IMR-90 (cell line): ENCODE data around the gene LENG9. TPM values are rescaled to one million over a fixed set of nuclear protein-coding genes. Genes with fewer than 3 reads are reported as not detected.

Experiments
- ATAC-seq: fragments of 200-7000 bp; cut with Tn5 transposase; 2 replicates; pipeline ENCODE4 v1.9.1; 2020; ENCODE audit warnings: low read depth, mild to moderate bottlenecking, moderate library complexity
- BruUV-seq: library from RNA; stranded (reverse); fragments of 400-500 nt; replicated peaks from 2 replicates; lab custom pipeline; 2021; lab: Mats Ljungman, UMichigan
- CTCF ChIA-PET: fragments of 300-600 bp; formaldehyde crosslinking; extraction: SDS; loops from one replicate; lab custom pipeline; 2021; ENCODE audit warnings: antibody characterized with exemption; lab: Yijun Ruan, JAX
- POLR2A ChIA-PET: fragments of 300-600 bp; sonication (Branson Sonifier 250); formaldehyde crosslinking; loops from one replicate; lab custom pipeline; 2022; ENCODE audit warnings: antibody characterized with exemption; ENCODE audit not compliant: unreplicated experiment; lab: Charles Lee
- DNase-seq: peaks from one replicate; pipeline ENCODE4 v3.0.0; 2013
- H2AFZ ChIP-seq: replicated peaks from 2 replicates; pipeline ENCODE3; 2013; ENCODE audit warnings: low read length, mild to moderate bottlenecking; ENCODE audit not compliant: poor library complexity
- H2AK5ac ChIP-seq: 2 replicates; pipeline ENCODE4 v1.6.1; 2013; ENCODE audit warnings: low read depth, low read length, inconsistent platforms
- H2AK9ac ChIP-seq: replicated peaks from 2 replicates; pipeline ENCODE3; 2013; ENCODE audit warnings: mild to moderate bottlenecking, low read depth, low read length, moderate library complexity; ENCODE audit not compliant: poor library complexity
- H2BK120ac ChIP-seq: 2 replicates; pipeline ENCODE4 v1.6.1; 2013; ENCODE audit warnings: low read depth, low read length, inconsistent platforms
- H2BK15ac ChIP-seq: 3 replicates; pipeline ENCODE4 v1.6.1; 2013; ENCODE audit warnings: low read depth, low read length, inconsistent platforms
- H2BK20ac ChIP-seq: 2 replicates; pipeline ENCODE4 v1.6.1; 2013; ENCODE audit warnings: low read depth, mild to moderate bottlenecking, inconsistent platforms, low read length, moderate library complexity
- H2BK5ac ChIP-seq: 2 replicates; pipeline ENCODE4 v1.6.1; 2013; ENCODE audit warnings: mild to moderate bottlenecking, low read depth, low read length, inconsistent platforms; ENCODE audit not compliant: poor library complexity, severe bottlenecking
- H3K14ac ChIP-seq: replicated peaks from 2 replicates; pipeline ENCODE4 v1.6.1; 2013; ENCODE audit warnings: low read depth, low read length, inconsistent platforms
- H3K18ac ChIP-seq: 2 replicates; pipeline ENCODE4 v1.6.1; 2013; ENCODE audit warnings: low read depth, low read length, control low read depth
- H3K23ac ChIP-seq: 2 replicates; pipeline ENCODE4 v1.6.1; 2013; ENCODE audit warnings: low read depth, low read length, inconsistent platforms
- H3K27ac ChIP-seq: 2 replicates; pipeline ENCODE4 v1.5.1; 2013; ENCODE audit warnings: mild to moderate bottlenecking, control low read depth, low read length; ENCODE audit not compliant: insufficient read depth
- H3K27me3 ChIP-seq: 2 replicates; pipeline ENCODE4 v1.6.1; 2013; ENCODE audit warnings: low read length; ENCODE audit not compliant: control insufficient read depth, insufficient read depth
- H3K36me3 ChIP-seq: 2 replicates; pipeline ENCODE4 v1.6.1; 2013; ENCODE audit warnings: low read length, mixed read lengths; ENCODE audit not compliant: control insufficient read depth, insufficient read depth
- H3K4ac ChIP-seq: 2 replicates; pipeline ENCODE4 v1.6.1; 2013; ENCODE audit warnings: low read depth, low read length, inconsistent platforms
- H3K4me1 ChIP-seq: 2 replicates; pipeline ENCODE4 v1.6.1; 2013; ENCODE audit warnings: low read length, mixed read lengths; ENCODE audit not compliant: control insufficient read depth, insufficient read depth
- H3K4me2 ChIP-seq: 2 replicates; pipeline ENCODE4 v1.6.1; 2013; ENCODE audit warnings: low read depth, mild to moderate bottlenecking, control low read depth, low read length, moderate library complexity
- H3K4me3 ChIP-seq: 2 replicates; pipeline ENCODE4 v1.5.1; 2013; ENCODE audit warnings: low read depth, mild to moderate bottlenecking, control low read depth, low read length, moderate library complexity; ENCODE audit not compliant: insufficient read depth
- H3K56ac ChIP-seq: 2 replicates; pipeline ENCODE4 v1.6.1; 2013; ENCODE audit warnings: low read length, inconsistent platforms; ENCODE audit not compliant: insufficient read depth; ENCODE audit errors: extremely low read depth
- H3K79me1 ChIP-seq, 2 experiments: 2 replicates each; pipeline ENCODE4 v1.6.1; 2013; ENCODE audit warnings: low read length in 2 of 2, inconsistent platforms in 1 of 2, low read depth in 1 of 2
- H3K9ac ChIP-seq: 2 replicates; pipeline ENCODE4 v1.6.1; 2013; ENCODE audit warnings: low read depth, low read length, control low read depth
- H3K9me1 ChIP-seq: 2 replicates; pipeline ENCODE4 v1.6.1; 2013; ENCODE audit warnings: low read length, inconsistent platforms; ENCODE audit not compliant: insufficient read depth
- H3K9me3 ChIP-seq: 2 replicates; pipeline ENCODE4 v1.6.1; 2013; ENCODE audit warnings: low read length; ENCODE audit not compliant: control insufficient read depth, insufficient read depth
- H4K20me1 ChIP-seq: 2 replicates; pipeline ENCODE4 v1.6.1; 2013; ENCODE audit warnings: low read length, inconsistent platforms; ENCODE audit not compliant: insufficient read depth
- H4K5ac ChIP-seq: 2 replicates; pipeline ENCODE4 v1.6.1; 2013; ENCODE audit warnings: mild to moderate bottlenecking, low read depth, low read length, control low read depth
- H4K8ac ChIP-seq, 2 experiments: 2 replicates each; pipeline ENCODE4 v1.6.1; 2013; ENCODE audit warnings: low read depth in 2 of 2, low read length in 2 of 2, control low read depth in 1 of 2, inconsistent platforms in 1 of 2
- H4K91ac ChIP-seq: 2 replicates; pipeline ENCODE4 v1.6.1; 2013; ENCODE audit warnings: low read depth, low read length, inconsistent platforms; ENCODE audit not compliant: insufficient read depth
- CEBPB ChIP-seq: IDR thresholded peaks from 2 replicates; pipeline ENCODE4 v1.6.1; 2012; ENCODE audit warnings: low read depth, low read length, improper control_type of control experiment
- CHD1 ChIP-seq: IDR thresholded peaks from 2 replicates; pipeline ENCODE4 v1.6.1; 2012; ENCODE audit warnings: low read depth, low read length, improper control_type of control experiment
- CTCF ChIP-seq: conservative IDR thresholded peaks from 2 replicates; pipeline ENCODE4 v1.5.1; 2012; ENCODE audit warnings: mild to moderate bottlenecking, low read depth, low read length, improper control_type of control experiment
- ELK1 ChIP-seq: fragments of 150-350 bp; IDR thresholded peaks from 2 replicates; pipeline ENCODE4 v1.6.1; 2016; ENCODE audit warnings: low read depth, mild to moderate bottlenecking, low read length, moderate library complexity, borderline replicate concordance
- FOS ChIP-seq: fragments of 150-350 bp; IDR thresholded peaks from 2 replicates; pipeline ENCODE4 v1.6.1; 2016; ENCODE audit warnings: low read depth, low read length
- MAFK ChIP-seq: IDR thresholded peaks from 2 replicates; pipeline ENCODE4 v1.6.1; 2012; ENCODE audit warnings: low read depth, low read length, improper control_type of control experiment
- MAZ ChIP-seq: IDR thresholded peaks from 2 replicates; pipeline ENCODE4 v1.6.1; 2012; ENCODE audit warnings: low read depth, mild to moderate bottlenecking, low read length, improper control_type of control experiment, moderate library complexity, borderline replicate concordance
- MXI1 ChIP-seq: IDR thresholded peaks from 2 replicates; pipeline ENCODE4 v1.6.1; 2012; ENCODE audit warnings: low read depth, mild to moderate bottlenecking, low read length, moderate library complexity, borderline replicate concordance
- NFE2L2 ChIP-seq: fragments of 150-350 bp; IDR thresholded peaks from 2 replicates; pipeline ENCODE4 v1.6.1; 2016; ENCODE audit warnings: low read depth, mild to moderate bottlenecking, low read length
- POLR2A ChIP-seq: IDR thresholded peaks from 2 replicates; pipeline ENCODE4 v1.6.1; 2012; ENCODE audit warnings: mild to moderate bottlenecking, low read depth, low read length
- RAD21 ChIP-seq: IDR thresholded peaks from 2 replicates; pipeline ENCODE4 v1.6.1; 2012; ENCODE audit warnings: low read length, improper control_type of control experiment
- RCOR1 ChIP-seq: IDR thresholded peaks from 2 replicates; pipeline ENCODE4 v1.6.1; 2012; ENCODE audit warnings: mild to moderate bottlenecking, low read length, improper control_type of control experiment; ENCODE audit not compliant: insufficient replicate concordance
- RFX5 ChIP-seq: IDR thresholded peaks from 2 replicates; pipeline ENCODE4 v1.8.0; 2012; ENCODE audit warnings: low read depth, mild to moderate bottlenecking, low read length, moderate library complexity
- SMC3 ChIP-seq: fragments of 150-350 bp; IDR thresholded peaks from 2 replicates; pipeline ENCODE4 v1.6.1; 2016; ENCODE audit warnings: low read depth, mild to moderate bottlenecking, antibody characterized with exemption, low read length, moderate library complexity
- USF2 ChIP-seq: fragments of 150-350 bp; IDR thresholded peaks from 2 replicates; pipeline ENCODE4 v1.6.1; 2017; ENCODE audit warnings: mild to moderate bottlenecking, antibody characterized with exemption, low read length, low read depth
- WGBS, 2 experiments: methylation state at CpG; one replicate each; pipeline versions ENCODE4 v1.1.5 to v1.1.7; 2013; ENCODE audit warnings: missing lambda C conversion rate in 2 of 2; ENCODE audit not compliant: insufficient read length in 1 of 2; ENCODE audit errors: extremely low coverage in 2 of 2; 5-methylcytosine and 5-hydroxymethylcytosine counted together
- dilution Hi-C: fragments of 300-500 bp; cut with HindIII; formaldehyde crosslinking; loops from one replicate; pipeline ENCODE4 v1.14.3; 2018; ENCODE audit warnings: low sequenced_read_pairs; ENCODE audit not compliant: unreplicated experiment
- in situ Hi-C: fragments of 300-500 bp; cut with MboI; formaldehyde crosslinking; loops from 3 replicates; pipeline ENCODE4 v1.14.3; 2019; ENCODE audit warnings: low sequenced_read_pairs, inconsistent platforms, mixed read lengths
- intact Hi-C: fragments of 100-400 bp; cut with micrococcal nuclease; formaldehyde crosslinking; loops from 2 replicates; pipeline ENCODE4 v1.10.0; 2022
- polyA plus RNA-seq, 3 experiments: library from polyadenylated mRNA; depleted of rRNA; stranded (reverse); fragments of >200 nt; gene quantifications; 2 replicates each; pipeline ENCODE4 v1.2.3, GENCODE V29; 2012; ENCODE audit warnings: low replicate concordance in 1 of 3
- total RNA-seq: library from RNA; depleted of rRNA; stranded (reverse); fragments of >200 nt; gene quantifications from 2 replicates; pipeline ENCODE4 v1.2.3, GENCODE V29; 2012

The LENG9 gene
- total and polyA plus RNA-seq, 2 of the 4 experiments (the other 2 are of a cell fraction): 0.94 to 1.1 TPM

GRCh38 chr19:54453921-54454780 is 9.4 kb downstream of the LENG9 start:
- H3K79me1 ChIP-seq: peaks cover 16 to 66% of the 10 kb centered on the region in 2 experiments
- peaks cover 81% of the 10 kb centered on the region for H3K36me3 ChIP-seq
- no peak overlapping the region for H3K9ac ChIP-seq
- H3K27ac ChIP-seq: no peak overlapping the region
- dilution Hi-C loops: no loop called here
- H3K4me1 ChIP-seq: peaks cover 6% of the 10 kb centered on the region
- DNase-seq (no peak), ATAC-seq (no peak)
- H4K91ac ChIP-seq: no peak overlapping the region
- intact Hi-C loops: no loop called here
- H4K5ac ChIP-seq: no peak overlapping the region
- H2AFZ ChIP-seq: no peak overlapping the region
- H2AK9ac ChIP-seq: no peak overlapping the region
- H3K4me3 ChIP-seq: no peak overlapping the region
- no peak overlapping the region for H3K18ac ChIP-seq
- no peak overlapping the region for H4K8ac ChIP-seq
- no peak overlapping the region for H3K4ac ChIP-seq
- H2BK120ac ChIP-seq: no peak overlapping the region
- in situ Hi-C loops: loop anchor here (10.0 to 25.0 kb wide), 6 partner anchors 249 to 1683 kb away; partner anchors contain the start of genes NAT14, NDUFA3, OSCAR and PRPF31
- no peak overlapping the region for H3K14ac ChIP-seq
- no peak overlapping the region for H2AK5ac ChIP-seq
- H2BK5ac ChIP-seq: no peak overlapping the region
- H2BK15ac ChIP-seq: no peak overlapping the region
- peaks cover 86% of the 10 kb centered on the region for H4K20me1 ChIP-seq
- no TSS peak for BruUV-seq
- 100% methylated on average over 7 of the region's 31 CpGs; no CpG with 5 or more reads in 1 of the 2 experiments for WGBS, 2 experiments
- H3K23ac ChIP-seq: no peak overlapping the region
- no peak overlapping the region for H3K56ac ChIP-seq
- CTCF ChIA-PET: no interaction called here
- no peak overlapping the region for H3K4me2 ChIP-seq
- peaks cover 12% of the 10 kb centered on the region; the same call in 1 of the 2 replicates for H3K9me1 ChIP-seq
- POLR2A ChIA-PET: no interaction called here
- no peak overlapping the region for H2BK20ac ChIP-seq
- H3K27me3 ChIP-seq: no peaks in the 10 kb centered on the region
- no peaks in the 10 kb centered on the region for H3K9me3 ChIP-seq
- TF ChIP-seq NFE2L2: no peak
- TF ChIP-seq POLR2A: no peak
- no peak for TF ChIP-seq CHD1
- no peak for TF ChIP-seq USF2
- TF ChIP-seq ELK1: no peak
- TF ChIP-seq RFX5: no peak
- no peak for TF ChIP-seq MAFK
- no peak for TF ChIP-seq SMC3
- no peak for TF ChIP-seq RAD21
- no peak for TF ChIP-seq RCOR1
- no peak for TF ChIP-seq MXI1
- no peak for TF ChIP-seq CTCF
- no peak for TF ChIP-seq MAZ
- TF ChIP-seq FOS: no peak
- no peak for TF ChIP-seq CEBPB
